Measurements from ENCODE around the gene RCOR1. TPM values are rescaled to one million over a fixed set of nuclear protein-coding genes. Genes with fewer than 3 reads are reported as not detected.
A peak's percentile ranks its signal among the peaks of the same experiment; 100 is the strongest.

RCOR1 gene
- total and polyA plus RNA-seq, 2 experiments from 2014 or later: 9.9 to 30.2 TPM

DNA sequence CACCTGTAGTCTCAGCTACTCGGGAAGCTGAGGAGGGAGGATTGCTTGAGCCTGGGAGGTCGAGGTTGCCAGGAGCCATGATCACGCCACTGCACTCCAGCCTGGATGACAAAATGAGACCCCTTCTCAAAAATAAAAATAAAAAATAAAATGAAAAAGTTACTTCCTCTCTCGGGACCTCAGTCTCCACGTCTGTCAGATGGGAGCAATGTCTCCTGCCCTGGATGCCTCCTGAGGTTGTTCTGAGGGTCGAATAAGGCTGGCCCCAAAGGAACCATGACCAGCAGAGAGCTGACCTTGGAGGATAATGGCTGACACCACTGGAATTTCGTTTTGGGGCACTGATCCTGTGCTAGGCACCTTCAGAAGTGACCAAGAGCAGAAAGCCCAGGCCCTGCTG lies 13.6 kb upstream of the RCOR1 start:
- TF ChIP-seq, protein P1, sequence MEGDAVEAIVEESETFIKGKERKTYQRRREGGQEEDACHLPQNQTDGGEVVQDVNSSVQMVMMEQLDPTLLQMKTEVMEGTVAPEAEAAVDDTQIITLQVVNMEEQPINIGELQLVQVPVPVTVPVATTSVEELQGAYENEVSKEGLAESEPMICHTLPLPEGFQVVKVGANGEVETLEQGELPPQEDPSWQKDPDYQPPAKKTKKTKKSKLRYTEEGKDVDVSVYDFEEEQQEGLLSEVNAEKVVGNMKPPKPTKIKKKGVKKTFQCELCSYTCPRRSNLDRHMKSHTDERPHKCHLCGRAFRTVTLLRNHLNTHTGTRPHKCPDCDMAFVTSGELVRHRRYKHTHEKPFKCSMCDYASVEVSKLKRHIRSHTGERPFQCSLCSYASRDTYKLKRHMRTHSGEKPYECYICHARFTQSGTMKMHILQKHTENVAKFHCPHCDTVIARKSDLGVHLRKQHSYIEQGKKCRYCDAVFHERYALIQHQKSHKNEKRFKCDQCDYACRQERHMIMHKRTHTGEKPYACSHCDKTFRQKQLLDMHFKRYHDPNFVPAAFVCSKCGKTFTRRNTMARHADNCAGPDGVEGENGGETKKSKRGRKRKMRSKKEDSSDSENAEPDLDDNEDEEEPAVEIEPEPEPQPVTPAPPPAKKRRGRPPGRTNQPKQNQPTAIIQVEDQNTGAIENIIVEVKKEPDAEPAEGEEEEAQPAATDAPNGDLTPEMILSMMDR (IDR thresholded peaks at IDR 0.05; ENCODE audit: poor library complexity): no peak
- TF ChIP-seq EZH2 (IDR thresholded peaks at IDR 0.05; ENCODE audit: borderline replicate concordance): no peak
- no peak for TF ChIP-seq EZH2phosphoT487 (IDR thresholded peaks at IDR 0.05; ENCODE audit: low read depth, severe bottlenecking, unreplicated experiment)
- Histone ChIP-seq H2AFZ (no peak overlapping the region), H3K4me1 (ENCODE audit: insufficient read depth) (peaks cover 22% of the 10 kb centered on the region), H3K27ac (peak overlapping the region; percentile 46), H3K36me3 (replicated peaks; ENCODE audit: insufficient read depth, low read depth) (no peaks in the 10 kb centered on the region), H3K9me2 (replicated peaks; ENCODE audit: insufficient read depth) (no peaks in the 10 kb centered on the region), H3K4me3 (no peak overlapping the region), H3K27me3 (no peaks in the 10 kb centered on the region), H3K79me2 (no peaks in the 10 kb centered on the region), H3K9me3 (ENCODE audit: low read depth) (no peaks in the 10 kb centered on the region), H4K20me1 (ENCODE audit: insufficient read depth, poor library complexity, severe bottlenecking) (no peaks in the 10 kb centered on the region), H3K4me2 (no peak overlapping the region)
- DNase-seq (ENCODE audit: low spot score): no peak
- WGBS (ENCODE audit: low lambda C conversion rate, missing lambda C conversion rate): 87% methylated on average over 7 of the region's 7 CpGs

DNA sequence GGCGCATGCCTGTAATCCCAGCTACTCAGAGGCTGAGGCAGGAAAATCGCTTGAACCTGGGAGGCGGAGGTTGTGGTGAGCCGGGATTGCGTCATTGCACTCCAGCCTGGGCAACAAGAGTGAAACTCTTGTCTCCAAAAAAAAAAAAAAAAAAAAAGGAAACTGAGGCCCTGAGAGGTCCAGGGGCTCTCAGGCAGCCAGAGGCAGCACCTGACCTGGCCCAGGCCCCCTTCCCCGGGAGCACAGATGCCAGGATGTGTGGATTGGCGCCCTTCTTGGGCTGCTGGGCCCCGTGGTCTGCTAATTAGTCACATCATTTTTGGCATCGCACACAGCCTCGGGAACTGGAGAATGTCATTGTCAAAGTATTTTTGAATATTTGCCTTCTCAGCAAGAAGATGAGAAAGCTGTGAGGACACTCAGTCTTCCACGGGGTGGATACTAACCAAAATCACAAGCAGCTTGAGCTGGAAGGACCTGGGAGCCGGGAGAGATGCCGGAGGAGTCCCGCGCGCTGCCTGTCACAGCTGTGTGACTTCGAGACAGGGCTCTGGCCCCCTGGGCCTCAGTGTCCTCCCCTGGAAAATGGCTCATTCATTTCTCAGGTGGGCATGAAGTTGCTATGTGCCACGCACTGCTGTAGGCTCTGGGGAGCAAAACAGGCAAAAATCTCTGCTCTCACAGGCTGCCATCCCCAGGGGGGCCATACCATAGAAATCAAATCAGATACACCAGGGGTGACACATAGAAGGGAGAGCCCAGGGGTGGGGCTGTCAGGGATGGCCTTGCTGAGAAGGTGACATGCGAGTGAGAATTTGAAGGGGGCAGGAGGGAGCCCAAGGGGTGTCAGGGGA lies 12.5 kb upstream of the RCOR1 start:
- no peaks in the 10 kb centered on the region for H3K9me3 ChIP-seq (ENCODE audit: low read depth)
- H3K4me2 ChIP-seq: peak overlapping the region; percentile 39
- peak; percentile 39 for DNase-seq (ENCODE audit: low spot score)
- H3K27ac ChIP-seq: peak overlapping the region; percentile 69
- H3K36me3 ChIP-seq (replicated peaks; ENCODE audit: insufficient read depth, low read depth): no peaks in the 10 kb centered on the region
- no peaks in the 10 kb centered on the region for H4K20me1 ChIP-seq (ENCODE audit: insufficient read depth, poor library complexity, severe bottlenecking)
- peaks cover 17% of the 10 kb centered on the region for H3K4me1 ChIP-seq (ENCODE audit: insufficient read depth)
- TF ChIP-seq EZH2phosphoT487 (IDR thresholded peaks at IDR 0.05; ENCODE audit: low read depth, severe bottlenecking, unreplicated experiment) (no peak), EZH2 (IDR thresholded peaks at IDR 0.05; ENCODE audit: borderline replicate concordance) (no peak)
- TF ChIP-seq, protein P1 (IDR thresholded peaks at IDR 0.05; ENCODE audit: poor library complexity): no peak
- H2AFZ ChIP-seq: no peak overlapping the region
- H3K79me2 ChIP-seq: no peaks in the 10 kb centered on the region
- 69% methylated on average over 19 of the region's 19 CpGs for WGBS (ENCODE audit: low lambda C conversion rate, missing lambda C conversion rate)
- H3K27me3 ChIP-seq: no peaks in the 10 kb centered on the region
- no peaks in the 10 kb centered on the region for H3K9me2 ChIP-seq (replicated peaks; ENCODE audit: insufficient read depth)
- H3K4me3 ChIP-seq: no peak overlapping the region

DNA sequence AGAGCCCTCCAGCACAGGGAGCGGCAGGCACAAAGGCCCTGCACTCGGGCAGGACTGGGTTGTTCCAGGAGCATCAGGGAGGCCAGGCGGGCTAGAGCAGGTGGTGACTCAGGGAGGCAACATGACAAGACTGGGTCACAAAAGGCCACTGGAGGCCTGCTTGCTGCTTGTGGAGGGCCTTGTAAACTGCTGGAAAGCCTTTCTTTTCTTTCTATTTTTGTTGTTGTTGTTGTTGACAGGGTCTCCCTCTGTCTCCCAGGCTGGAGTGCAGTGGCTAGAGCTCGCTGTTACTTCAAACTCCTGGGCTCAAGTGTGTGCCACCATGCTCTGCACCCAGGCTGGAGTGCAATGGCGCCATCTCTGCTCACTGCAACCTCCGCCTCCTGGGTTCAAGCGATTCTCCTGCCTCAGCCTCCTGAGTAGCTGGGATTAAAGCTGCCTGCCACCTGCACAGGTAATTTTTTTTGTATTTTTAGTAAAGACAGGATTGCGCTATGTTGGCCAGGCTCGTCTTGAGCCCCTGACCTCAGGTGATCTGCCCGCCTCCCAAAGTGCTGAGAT lies 11.8 kb upstream of the RCOR1 start:
- Histone ChIP-seq H3K4me3 (no peak overlapping the region), H3K27me3 (no peaks in the 10 kb centered on the region), H3K36me3 (replicated peaks; ENCODE audit: insufficient read depth, low read depth) (no peaks in the 10 kb centered on the region), H3K79me2 (no peaks in the 10 kb centered on the region), H4K20me1 (ENCODE audit: insufficient read depth, poor library complexity, severe bottlenecking) (no peaks in the 10 kb centered on the region), H3K4me1 (ENCODE audit: insufficient read depth) (peaks cover 19% of the 10 kb centered on the region), H3K27ac (peak overlapping the region; percentile 69), H3K4me2 (peak overlapping the region; percentile 39), H3K9me2 (replicated peaks; ENCODE audit: insufficient read depth) (no peaks in the 10 kb centered on the region), H2AFZ (no peak overlapping the region), H3K9me3 (ENCODE audit: low read depth) (no peaks in the 10 kb centered on the region)
- DNase-seq (ENCODE audit: low spot score): no peak
- TF ChIP-seq EZH2phosphoT487 (IDR thresholded peaks at IDR 0.05; ENCODE audit: low read depth, severe bottlenecking, unreplicated experiment) (no peak), EZH2 (IDR thresholded peaks at IDR 0.05; ENCODE audit: borderline replicate concordance) (no peak)
- TF ChIP-seq, protein P1 (IDR thresholded peaks at IDR 0.05; ENCODE audit: poor library complexity): no peak
- 94% methylated on average over 10 of the region's 10 CpGs for WGBS (ENCODE audit: low lambda C conversion rate, missing lambda C conversion rate)

All from hepatocyte (in vitro differentiated cells).